GM04504 (cell line): ENCODE measurements around the gene TKFC.
"Not testable (repeated sequence)": the region's sequence is repeated elsewhere in the genome, so short reads cannot be mapped to it uniquely, and the experiment has no call there.

Source experiments
- DNase-seq: peaks from one replicate; pipeline ENCODE4 v3.0.0-alpha.2; 2012; ENCODE audit warnings: low read depth

The TKFC gene

GRCh38 chr11:61368646-61369045 is 35.6 kb downstream of the TKFC start:
- no peak for DNase-seq

GRCh38 chr11:61369372-61370348 is 36.6 kb downstream of the TKFC start:
- DNase-seq: no peak

GRCh38 chr11:61370349-61371005 is 37.4 kb downstream of the TKFC start:
- DNase-seq: no peak

- DNase-seq: no peak
Measured at GRCh38 chr11:61372659-61373420, 39.8 kb downstream of the TKFC start.

- DNase-seq: no peak
Measured at GRCh38 chr11:61375761-61376108, 42.7 kb downstream of the TKFC start.

- no peak for DNase-seq
Measured at GRCh38 chr11:61377461-61378160, 44.6 kb downstream of the TKFC start.

GRCh38 chr11:61378713-61379313 is 45.8 kb downstream of the TKFC start:
- DNase-seq: peak; percentile 96

GRCh38 chr11:61380884-61381283 is 47.9 kb downstream of the TKFC start:
- no peak for DNase-seq

- not testable (repeated sequence) for DNase-seq
Measured at GRCh38 chr11:61383859-61384258, 50.8 kb downstream of the TKFC start.

- DNase-seq: no peak
Measured at GRCh38 chr11:61384271-61385242, 51.5 kb downstream of the TKFC start.

- no peak for DNase-seq
Measured at GRCh38 chr11:61390161-61390560, 57.1 kb downstream of the TKFC start.

- no peak for DNase-seq
Measured at GRCh38 chr11:61392981-61393595, 60.1 kb downstream of the TKFC start.
